GM19467 (cell line): ENCODE measurements around the gene C4orf54.

Source experiments
- ATAC-seq: cut with Tn5 transposase; IDR thresholded peaks from one replicate; pipeline ENCODE4 v1.9.1; 2021; ENCODE audit warnings: mild to moderate bottlenecking, moderate library complexity; ENCODE audit not compliant: unreplicated experiment

C4orf54 gene

GRCh38 chr4:99657798-99658197 is at the start of gene C4orf54:
TSS of gene C4orf54 (minus strand) at chr4:99657828. CDS start at chr4:99654648, 3,180 bp downstream.
- no peak for ATAC-seq

GRCh38 chr4:99705891-99706290 is 48.3 kb upstream of the C4orf54 start:
- no peak for ATAC-seq

GRCh38 chr4:99696801-99697200 is 39.2 kb upstream of the C4orf54 start:
- no peak for ATAC-seq

GRCh38 chr4:99693140-99693539 is 35.5 kb upstream of the C4orf54 start:
- ATAC-seq: no peak

GRCh38 chr4:99690990-99691389 is 33.4 kb upstream of the C4orf54 start:
- ATAC-seq: no peak

GRCh38 chr4:99690472-99690871 is 32.8 kb upstream of the C4orf54 start:
- no peak for ATAC-seq

- no peak for ATAC-seq
These were observed 29.5 kb upstream of the C4orf54 start for GRCh38 chr4:99687120-99687519.

- no peak for ATAC-seq
These were observed 27.6 kb upstream of the C4orf54 start for GRCh38 chr4:99685234-99685633.

- ATAC-seq: no peak
These were observed 26.3 kb upstream of the C4orf54 start for GRCh38 chr4:99683895-99684294.

- ATAC-seq: no peak
These were observed 22.3 kb upstream of the C4orf54 start for GRCh38 chr4:99679976-99680375.

- no peak for ATAC-seq
These were observed 21.6 kb upstream of the C4orf54 start for GRCh38 chr4:99679204-99679603.

- ATAC-seq: no peak
These were observed 19.5 kb upstream of the C4orf54 start for GRCh38 chr4:99677161-99677560.

- ATAC-seq: no peak
These were observed 12.9 kb upstream of the C4orf54 start for GRCh38 chr4:99670409-99671073.

GRCh38 chr4:99669084-99669483 is 11.5 kb upstream of the C4orf54 start:
- no peak for ATAC-seq

- no peak for ATAC-seq
These were observed 10.8 kb upstream of the C4orf54 start for GRCh38 chr4:99668472-99668871.

GRCh38 chr4:99665983-99666382 is 8.4 kb upstream of the C4orf54 start:
- ATAC-seq: no peak

GRCh38 chr4:99664716-99665115 is 7.1 kb upstream of the C4orf54 start:
- ATAC-seq: no peak

GRCh38 chr4:99661907-99662306 is 4.3 kb upstream of the C4orf54 start:
- ATAC-seq: no peak

- no peak for ATAC-seq
These were observed 1.0 kb upstream of the C4orf54 start for GRCh38 chr4:99658666-99659065.

- no peak for ATAC-seq
These were observed 2.1 kb downstream of the C4orf54 start for GRCh38 chr4:99655308-99656081.

GRCh38 chr4:99654361-99654761 is 3.3 kb downstream of the C4orf54 start:
- no peak for ATAC-seq

GRCh38 chr4:99653916-99654315 is 3.7 kb downstream of the C4orf54 start:
- no peak for ATAC-seq
